ENCODE data around the gene PKP1. TPM values are rescaled to one million over a fixed set of nuclear protein-coding genes. Genes with fewer than 3 reads are reported as not detected.

The PKP1 gene
- total and polyA plus RNA-seq, 2 donors (not counting 3 experiments of a cell fraction or from before 2014, with no cell fraction given) = 0.01 TPM; not detected in 1

DNA sequence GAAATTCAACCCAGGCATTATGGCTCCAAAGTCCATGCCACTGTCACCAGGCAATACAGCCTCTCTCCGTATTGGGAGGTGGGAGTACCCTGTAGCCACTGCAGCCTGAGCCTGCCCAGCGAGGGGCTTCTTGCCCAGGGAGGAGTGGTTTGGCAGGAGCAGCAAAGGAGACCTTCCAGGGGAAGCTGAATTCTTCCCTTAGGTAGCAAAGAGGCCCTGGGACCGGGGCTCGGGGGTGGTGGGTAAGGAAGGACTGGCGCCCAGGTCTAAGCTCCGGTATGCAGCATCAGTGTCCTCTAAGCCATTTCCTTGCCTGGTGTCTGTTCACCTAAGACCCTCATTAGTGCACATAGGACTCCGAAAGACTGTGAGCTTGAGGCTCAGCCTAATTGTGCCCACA lies 77.2 kb downstream of the PKP1 start:
- FAIRE-seq = no peak
- H3K27ac ChIP-seq (ENCODE audit: insufficient read depth, low read depth, low read length) = no peak overlapping the region
- peaks cover 0 to 3% of the 10 kb centered on the region in 2 experiments for H3K27me3 ChIP-seq (ENCODE audit: control insufficient read depth in 2 of 2, insufficient read depth in 2 of 2, low read length in 2 of 2)
- H3K9ac ChIP-seq (replicated peaks; ENCODE audit: extremely low read depth, insufficient read depth, low read length) = no peak overlapping the region
- no peak overlapping the region for H2AFZ ChIP-seq (ENCODE audit: low read depth, low read length)
- POLR2A ChIA-PET = no interaction called here
- H3K36me3 ChIP-seq (ENCODE audit: control insufficient read depth in 2 of 2, extremely low read depth in 1 of 2, insufficient read depth in 2 of 2, low read length in 2 of 2) = no peaks in the 10 kb centered on the region
- H3K4me3 ChIP-seq (replicated peaks in 1 of 3; ENCODE audit: insufficient read depth in 1 of 3, low read depth in 1 of 3, low read length in 3 of 3) = no peak overlapping the region
- H3K9me1 ChIP-seq (replicated peaks; ENCODE audit: control insufficient read depth, extremely low read depth, insufficient read depth, low read length) = no peaks in the 10 kb centered on the region
- H3K4me1 ChIP-seq (ENCODE audit: control insufficient read depth, extremely low read depth, insufficient read depth, low read length) = peaks cover 6% of the 10 kb centered on the region
- no peaks in the 10 kb centered on the region for H4K20me1 ChIP-seq (replicated peaks; ENCODE audit: control insufficient read depth, extremely low read depth, insufficient read depth, low read length)
- dilution Hi-C loops (cut with MboI; ENCODE audit: extremely low pct_ligation_motif_present, low sequenced_read_pairs) (no loop called here), intact Hi-C loops (cut with micrococcal nuclease) (no loop called here)
- CTCF ChIA-PET = interaction anchor here (0.6 to 6.8 kb wide), 8 partner anchors 11 to 107 kb away, joined by 3 to 109 read pairs (median 10); no protein-coding TSS in a partner anchor
- BruUV-seq (replicated peaks) = no TSS peak
- no peak for DNase-seq (ENCODE audit: low read depth, low spot score)
- H3K9me3 ChIP-seq (replicated peaks; ENCODE audit: control insufficient read depth, insufficient read depth, low read length) = no peaks in the 10 kb centered on the region
- no peak overlapping the region for H3K4me2 ChIP-seq (ENCODE audit: insufficient read depth, low read length)
- no peak for TF ChIP-seq POLR2A (IDR thresholded peaks at IDR 0.05; ENCODE audit: low read depth, low read length)
- H3K79me2 ChIP-seq (ENCODE audit: control insufficient read depth, insufficient read depth, low read length) = no peaks in the 10 kb centered on the region

DNA sequence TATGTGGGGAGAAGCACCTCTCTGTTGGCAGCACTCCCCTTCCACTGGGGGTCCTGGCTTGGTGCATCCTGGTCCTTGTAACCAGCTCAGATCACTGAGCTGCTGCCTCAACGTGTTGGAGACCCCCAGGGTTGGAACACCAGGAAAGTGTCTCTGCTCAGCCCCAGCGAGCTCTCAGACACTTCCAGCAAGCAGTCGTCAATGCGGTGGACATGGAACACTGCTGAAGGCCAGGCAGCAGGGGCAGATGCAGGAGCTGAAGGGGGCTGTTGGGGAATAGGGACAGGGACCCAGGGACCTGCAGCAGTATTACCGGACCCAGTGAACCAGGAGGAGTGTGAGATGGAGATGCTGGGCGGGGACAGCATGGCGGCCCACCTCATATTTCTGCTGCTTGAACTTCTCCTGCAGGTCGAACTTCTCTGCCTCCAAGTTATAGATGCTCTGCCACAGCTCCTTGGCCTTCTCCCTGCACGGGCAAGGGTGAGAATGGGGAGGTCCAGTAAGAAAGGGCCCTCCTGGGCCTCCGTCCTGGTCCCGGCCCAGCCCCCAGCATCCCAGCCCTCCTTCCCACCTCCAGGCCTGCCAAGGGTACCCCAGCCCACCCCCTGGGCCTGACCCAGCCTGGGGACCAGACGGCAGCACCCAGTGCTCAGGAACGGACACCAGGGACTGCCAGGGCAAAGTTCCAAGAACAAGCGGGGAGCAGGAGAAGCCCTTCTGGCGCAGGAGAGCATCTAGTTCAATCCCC lies 77.8 kb downstream of the PKP1 start:
- Histone ChIP-seq H3K27me3 (ENCODE audit: control insufficient read depth in 2 of 2, insufficient read depth in 2 of 2, low read length in 2 of 2) (peaks cover 0 to 3% of the 10 kb centered on the region in 2 experiments), H3K9me3 (replicated peaks; ENCODE audit: control insufficient read depth, insufficient read depth, low read length) (no peaks in the 10 kb centered on the region), H4K20me1 (replicated peaks; ENCODE audit: control insufficient read depth, extremely low read depth, insufficient read depth, low read length) (no peaks in the 10 kb centered on the region), H3K9me1 (replicated peaks; ENCODE audit: control insufficient read depth, extremely low read depth, insufficient read depth, low read length) (no peaks in the 10 kb centered on the region), H3K4me3 (replicated peaks in 1 of 3; ENCODE audit: insufficient read depth in 1 of 3, low read depth in 1 of 3, low read length in 3 of 3) (no peak overlapping the region), H2AFZ (ENCODE audit: low read depth, low read length) (no peak overlapping the region), H3K4me2 (ENCODE audit: insufficient read depth, low read length) (no peak overlapping the region), H3K79me2 (ENCODE audit: control insufficient read depth, insufficient read depth, low read length) (no peaks in the 10 kb centered on the region), H3K27ac (ENCODE audit: insufficient read depth, low read depth, low read length) (no peak overlapping the region), H3K9ac (replicated peaks; ENCODE audit: extremely low read depth, insufficient read depth, low read length) (no peak overlapping the region), H3K4me1 (ENCODE audit: control insufficient read depth, extremely low read depth, insufficient read depth, low read length) (peaks cover 6% of the 10 kb centered on the region), H3K36me3 (ENCODE audit: control insufficient read depth in 2 of 2, extremely low read depth in 1 of 2, insufficient read depth in 2 of 2, low read length in 2 of 2) (no peaks in the 10 kb centered on the region)
- FAIRE-seq (no peak), DNase-seq (ENCODE audit: low read depth, low spot score) (no peak)
- ChIA-PET POLR2A (no interaction called here), CTCF (interaction anchor here (0.6 to 6.8 kb wide), 20 partner anchors 11 to 389 kb away, joined by 3 to 109 read pairs (median 4); no protein-coding TSS in a partner anchor)
- dilution Hi-C loops (cut with MboI; ENCODE audit: extremely low pct_ligation_motif_present, low sequenced_read_pairs) = no loop called here
- no peak for TF ChIP-seq JUN (IDR thresholded peaks at IDR 0.05; ENCODE audit: borderline replicate concordance, insufficient read depth, insufficient read length, low read depth)
- TF ChIP-seq, protein P1, sequence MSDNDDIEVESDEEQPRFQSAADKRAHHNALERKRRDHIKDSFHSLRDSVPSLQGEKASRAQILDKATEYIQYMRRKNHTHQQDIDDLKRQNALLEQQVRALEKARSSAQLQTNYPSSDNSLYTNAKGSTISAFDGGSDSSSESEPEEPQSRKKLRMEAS (IDR thresholded peaks at IDR 0.05; ENCODE audit: insufficient read depth, insufficient read length) = no peak
- TF ChIP-seq, protein P2, sequence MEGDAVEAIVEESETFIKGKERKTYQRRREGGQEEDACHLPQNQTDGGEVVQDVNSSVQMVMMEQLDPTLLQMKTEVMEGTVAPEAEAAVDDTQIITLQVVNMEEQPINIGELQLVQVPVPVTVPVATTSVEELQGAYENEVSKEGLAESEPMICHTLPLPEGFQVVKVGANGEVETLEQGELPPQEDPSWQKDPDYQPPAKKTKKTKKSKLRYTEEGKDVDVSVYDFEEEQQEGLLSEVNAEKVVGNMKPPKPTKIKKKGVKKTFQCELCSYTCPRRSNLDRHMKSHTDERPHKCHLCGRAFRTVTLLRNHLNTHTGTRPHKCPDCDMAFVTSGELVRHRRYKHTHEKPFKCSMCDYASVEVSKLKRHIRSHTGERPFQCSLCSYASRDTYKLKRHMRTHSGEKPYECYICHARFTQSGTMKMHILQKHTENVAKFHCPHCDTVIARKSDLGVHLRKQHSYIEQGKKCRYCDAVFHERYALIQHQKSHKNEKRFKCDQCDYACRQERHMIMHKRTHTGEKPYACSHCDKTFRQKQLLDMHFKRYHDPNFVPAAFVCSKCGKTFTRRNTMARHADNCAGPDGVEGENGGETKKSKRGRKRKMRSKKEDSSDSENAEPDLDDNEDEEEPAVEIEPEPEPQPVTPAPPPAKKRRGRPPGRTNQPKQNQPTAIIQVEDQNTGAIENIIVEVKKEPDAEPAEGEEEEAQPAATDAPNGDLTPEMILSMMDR (IDR thresholded peaks at IDR 0.05; ENCODE audit: extremely low read depth in 1 of 2, insufficient read depth in 1 of 2, low read depth in 1 of 2, low read length in 2 of 2) = no peak
- TF ChIP-seq EZH2 (IDR thresholded peaks at IDR 0.05; ENCODE audit: borderline replicate concordance, low read depth, low read length, severe bottlenecking) = no peak
- TF ChIP-seq FOS (IDR thresholded peaks at IDR 0.05; ENCODE audit: borderline replicate concordance, insufficient read depth, low read length) = no peak
- TF ChIP-seq POLR2AphosphoS5 (IDR thresholded peaks at IDR 0.05; ENCODE audit: insufficient read depth, low read depth, low read length) = no peak
- no peak for TF ChIP-seq MYC (IDR thresholded peaks at IDR 0.05; ENCODE audit: low read depth, low read length)
- TF ChIP-seq GATA2 (IDR thresholded peaks at IDR 0.05; ENCODE audit: insufficient read depth, insufficient read length, low read depth, low read length) = no peak
- TF ChIP-seq POLR2A (IDR thresholded peaks at IDR 0.05; ENCODE audit: low read depth, low read length) = no peak
- intact Hi-C loops (cut with micrococcal nuclease) = loop anchor here (1.0 kb wide), 1 partner anchor 13 kb away; no protein-coding TSS in a partner anchor
- no TSS peak for BruUV-seq (replicated peaks)
